NCI-H2227 treated with DMSO at 0.1 percent for 48 hours (cell line): ENCODE measurements around the gene MZT2A.
"Not testable (repeated sequence)": the region's sequence is repeated elsewhere in the genome, so short reads cannot be mapped to it uniquely, and the experiment has no call there.

ENCODE experiments used
- DNase-seq: peaks from one replicate; lab custom pipeline; 2025; lab: John Stamatoyannopoulos, UW

MZT2A gene

GRCh38 chr2:131491469-131491836 lies 744 bp downstream of the MZT2A start:
- not testable (repeated sequence) for DNase-seq

GRCh38 chr2:131490616-131491468 lies 1.4 kb downstream of the MZT2A start:
- DNase-seq: peak; percentile 38

GRCh38 chr2:131488306-131489205 lies 3.6 kb downstream of the MZT2A start:
- DNase-seq: no peak

- DNase-seq: not testable (repeated sequence)
These were observed 5.8 kb downstream of the MZT2A start for GRCh38 chr2:131486201-131486902.

GRCh38 chr2:131484906-131485460 lies 7.2 kb downstream of the MZT2A start:
- DNase-seq: not testable (repeated sequence)

- not testable (repeated sequence) for DNase-seq
These were observed 8.0 kb downstream of the MZT2A start for GRCh38 chr2:131483981-131484820.

- DNase-seq: not testable (repeated sequence)
These were observed 9.6 kb downstream of the MZT2A start for GRCh38 chr2:131482506-131483155.

- DNase-seq: not testable (repeated sequence)
These were observed 11.8 kb downstream of the MZT2A start for GRCh38 chr2:131480351-131480750.

GRCh38 chr2:131478850-131479461 lies 13.2 kb downstream of the MZT2A start:
- DNase-seq: not testable (repeated sequence)

- DNase-seq: not testable (repeated sequence)
These were observed 13.9 kb downstream of the MZT2A start for GRCh38 chr2:131478074-131478849.

- not testable (repeated sequence) for DNase-seq
These were observed 15.0 kb downstream of the MZT2A start for GRCh38 chr2:131477227-131477626.

- DNase-seq: not testable (repeated sequence)
These were observed 15.8 kb downstream of the MZT2A start for GRCh38 chr2:131476363-131476762.

- DNase-seq: no peak
These were observed 16.4 kb downstream of the MZT2A start, which contains the start of gene TUBA3D for GRCh38 chr2:131475831-131476230. Gene TUBA3D, plus strand, starts transcription at chr2:131476119. Its CDS starts 81 bp downstream, at chr2:131476200.

- DNase-seq: not testable (repeated sequence)
These were observed 18.9 kb downstream of the MZT2A start for GRCh38 chr2:131473266-131473665.

- DNase-seq: not testable (repeated sequence)
These were observed 20.6 kb downstream of the MZT2A start for GRCh38 chr2:131471624-131472023.

GRCh38 chr2:131470944-131471343 lies 21.3 kb downstream of the MZT2A start:
- DNase-seq: not testable (repeated sequence)

GRCh38 chr2:131467722-131468121 lies 24.5 kb downstream of the MZT2A start:
- not testable (repeated sequence) for DNase-seq

- DNase-seq: not testable (repeated sequence)
These were observed 37.3 kb downstream of the MZT2A start for GRCh38 chr2:131454914-131455313.
